ENCODE measurements around the gene CHRNA7.

Gene CHRNA7

DNA sequence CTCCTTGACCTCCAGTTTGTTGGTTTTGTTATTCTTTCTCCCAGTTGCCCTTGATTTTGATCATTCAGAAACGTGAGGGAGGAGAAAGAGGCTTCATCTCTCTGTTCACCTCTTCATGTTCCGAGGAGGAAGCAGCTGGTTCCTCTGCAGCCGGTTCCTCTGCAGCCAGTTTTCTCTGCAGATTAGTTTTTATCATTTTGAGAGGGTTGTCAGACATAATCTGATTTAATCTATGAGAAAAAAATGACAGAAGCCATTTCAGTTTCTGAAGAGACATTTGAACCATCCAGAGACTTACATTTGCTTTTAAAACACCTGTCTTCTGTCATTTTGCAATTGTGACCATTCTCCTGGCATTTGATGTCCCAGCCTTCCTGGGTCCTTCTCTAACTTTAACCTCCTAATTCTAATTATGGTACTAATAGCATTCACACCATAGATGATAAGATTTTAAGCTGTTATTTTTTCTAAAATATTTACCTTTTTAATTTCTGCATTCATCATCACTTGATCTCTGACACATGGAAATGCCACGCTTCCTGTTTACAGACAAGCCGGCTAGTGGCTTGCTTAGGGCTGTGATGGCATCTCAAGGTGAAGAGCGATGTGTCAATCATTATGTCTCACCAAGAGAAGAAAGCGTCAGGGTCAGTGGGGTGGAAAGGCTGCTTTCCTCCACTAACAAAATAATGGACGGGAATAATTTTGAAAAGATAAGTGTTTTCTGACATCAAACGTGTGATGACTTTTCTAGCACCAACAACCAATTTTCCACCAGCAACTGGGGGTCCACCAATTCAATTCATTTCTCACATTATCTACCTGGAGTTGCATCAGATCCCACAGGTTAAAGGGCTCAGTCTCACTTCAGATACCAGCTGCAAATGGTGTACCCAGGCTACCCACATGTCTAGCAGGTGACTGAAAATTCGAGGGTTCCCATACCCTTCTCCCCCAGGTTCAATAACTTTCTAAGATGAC is 76.4 kb downstream of the CHRNA7 start:
- no peak overlapping the region for H3K4me2 ChIP-seq (ENCODE audit: low read length)
- H3K9ac ChIP-seq (ENCODE audit: low read depth, low read length), result no peak overlapping the region
- H3K9me3 ChIP-seq (replicated peaks; ENCODE audit: low read length), result no peaks in the 10 kb centered on the region
- no peaks in the 10 kb centered on the region for H3K27me3 ChIP-seq (ENCODE audit: control insufficient read depth, insufficient read depth, low read length)
- H3K4me3 ChIP-seq (ENCODE audit: low read length), result no peak overlapping the region
- H3K4me1 ChIP-seq (ENCODE audit: control insufficient read depth, insufficient read depth, low read length), result no peaks in the 10 kb centered on the region
- no peaks in the 10 kb centered on the region for H3K36me3 ChIP-seq (ENCODE audit: insufficient read depth, low read length)

DNA sequence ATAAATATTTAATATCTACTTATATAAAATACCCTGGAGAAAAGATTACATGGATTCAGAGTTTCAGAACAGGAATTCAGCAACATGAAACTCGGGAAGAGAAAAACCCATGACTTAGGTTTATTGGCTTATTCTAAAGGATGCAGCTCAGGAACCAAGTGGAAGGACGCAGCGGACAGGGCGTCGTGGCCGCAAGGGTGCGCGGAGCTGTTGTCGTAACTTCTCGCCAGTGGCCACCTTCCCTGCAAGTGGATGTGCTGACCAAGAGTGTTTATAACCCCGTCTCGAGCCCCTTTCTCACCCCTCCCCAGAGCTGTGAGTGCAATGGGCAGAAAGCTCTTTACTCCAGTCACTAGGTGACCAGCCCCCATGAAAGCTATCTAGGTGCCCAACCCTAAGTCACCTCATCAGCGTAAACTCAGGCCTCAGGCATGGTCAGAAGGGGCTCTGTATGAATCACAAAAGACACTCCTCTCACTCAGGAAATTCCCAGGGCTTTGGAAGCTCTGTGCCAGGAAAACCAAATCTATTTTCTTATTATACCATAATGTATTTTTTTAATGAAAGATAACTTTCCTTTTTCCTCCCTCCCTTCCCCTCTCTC is 77.3 kb downstream of the CHRNA7 start:
- no peak overlapping the region for H3K9ac ChIP-seq (ENCODE audit: low read depth, low read length)
- no peaks in the 10 kb centered on the region for H3K27me3 ChIP-seq (ENCODE audit: control insufficient read depth, insufficient read depth, low read length)
- H3K4me3 ChIP-seq (ENCODE audit: low read length), result no peak overlapping the region
- no peaks in the 10 kb centered on the region for H3K9me3 ChIP-seq (replicated peaks; ENCODE audit: low read length)
- no peak overlapping the region for H3K4me2 ChIP-seq (ENCODE audit: low read length)
- no peaks in the 10 kb centered on the region for H3K4me1 ChIP-seq (ENCODE audit: control insufficient read depth, insufficient read depth, low read length)
- H3K36me3 ChIP-seq (ENCODE audit: insufficient read depth, low read length), result no peaks in the 10 kb centered on the region

DNA sequence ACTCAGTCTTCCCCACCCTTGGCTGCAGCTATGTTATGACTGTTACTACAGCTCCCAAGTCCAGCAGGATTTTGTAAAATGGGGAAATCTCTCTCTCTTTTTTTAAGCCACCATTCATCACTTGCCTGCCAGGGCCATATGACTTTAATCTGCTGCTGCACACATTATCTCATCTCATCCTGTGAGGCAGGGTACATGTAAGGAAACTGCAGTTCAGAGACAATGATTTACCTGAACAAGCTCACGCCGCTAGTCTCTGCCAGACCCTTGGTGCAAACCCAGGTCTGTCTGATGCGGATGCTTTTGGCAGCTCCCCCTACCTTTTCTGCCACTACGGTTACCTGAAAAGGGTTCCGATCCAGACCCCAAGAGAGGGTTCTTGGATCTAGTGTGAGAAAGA is 78.3 kb downstream of the CHRNA7 start:
- no peaks in the 10 kb centered on the region for H3K27me3 ChIP-seq (ENCODE audit: control insufficient read depth, insufficient read depth, low read length)
- H3K4me2 ChIP-seq (ENCODE audit: low read length), result no peak overlapping the region
- H3K9me3 ChIP-seq (replicated peaks; ENCODE audit: low read length), result no peaks in the 10 kb centered on the region
- no peaks in the 10 kb centered on the region for H3K36me3 ChIP-seq (ENCODE audit: insufficient read depth, low read length)
- H3K9ac ChIP-seq (ENCODE audit: low read depth, low read length), result no peak overlapping the region
- no peak overlapping the region for H3K4me3 ChIP-seq (ENCODE audit: low read length)
- no peaks in the 10 kb centered on the region for H3K4me1 ChIP-seq (ENCODE audit: control insufficient read depth, insufficient read depth, low read length)

DNA sequence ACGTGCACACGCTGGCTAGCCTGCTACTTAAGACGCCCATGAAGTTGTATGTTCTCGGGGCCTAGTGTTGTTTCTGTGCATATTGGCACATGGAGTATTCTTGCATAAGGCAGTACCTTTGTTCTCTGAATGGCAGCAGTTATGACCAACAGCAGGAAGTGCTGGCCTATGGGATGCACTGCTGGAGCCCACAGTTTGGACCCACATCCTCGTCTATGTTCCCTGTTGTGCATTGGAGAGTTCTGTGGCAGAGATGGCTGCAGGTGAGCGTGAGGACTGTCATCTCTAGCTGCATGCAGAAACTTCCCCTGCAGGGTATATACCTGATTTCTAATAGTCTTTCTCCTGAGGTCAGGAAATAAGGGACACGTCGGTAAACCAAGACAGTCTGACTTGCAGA is 81.8 kb downstream of the CHRNA7 start:
- Histone ChIP-seq H3K9ac (ENCODE audit: low read depth, low read length) (no peak overlapping the region), H3K9me3 (replicated peaks; ENCODE audit: low read length) (peaks cover 6% of the 10 kb centered on the region), H3K4me3 (ENCODE audit: low read length) (no peak overlapping the region), H3K36me3 (ENCODE audit: insufficient read depth, low read length) (no peaks in the 10 kb centered on the region), H3K27me3 (ENCODE audit: control insufficient read depth, insufficient read depth, low read length) (no peaks in the 10 kb centered on the region), H3K4me2 (ENCODE audit: low read length) (no peak overlapping the region), H3K4me1 (ENCODE audit: control insufficient read depth, insufficient read depth, low read length) (no peaks in the 10 kb centered on the region)

DNA sequence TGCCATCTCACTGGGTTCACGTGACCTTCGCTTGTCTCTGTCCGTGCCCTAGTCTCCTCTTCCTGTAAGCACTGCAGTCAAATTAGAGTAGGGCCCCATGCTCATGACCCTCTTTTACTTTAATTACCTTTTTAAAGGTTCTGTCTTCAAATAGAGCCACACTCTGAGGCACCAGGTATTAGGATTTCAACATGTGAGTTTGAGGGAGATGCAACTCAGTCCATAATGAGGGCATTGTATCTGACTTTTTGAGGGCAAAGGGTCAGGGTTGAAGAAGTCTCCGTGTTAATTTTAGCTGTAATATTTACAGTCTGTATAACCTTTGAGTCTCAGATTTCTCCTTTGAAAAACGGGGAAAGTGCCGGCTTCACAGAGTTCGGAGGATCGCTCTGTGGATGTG is 82.9 kb downstream of the CHRNA7 start:
- H3K4me3 ChIP-seq (ENCODE audit: low read length), result no peak overlapping the region
- no peaks in the 10 kb centered on the region for H3K4me1 ChIP-seq (ENCODE audit: control insufficient read depth, insufficient read depth, low read length)
- no peaks in the 10 kb centered on the region for H3K27me3 ChIP-seq (ENCODE audit: control insufficient read depth, insufficient read depth, low read length)
- no peak overlapping the region for H3K4me2 ChIP-seq (ENCODE audit: low read length)
- H3K36me3 ChIP-seq (ENCODE audit: insufficient read depth, low read length), result no peaks in the 10 kb centered on the region
- H3K9me3 ChIP-seq (replicated peaks; ENCODE audit: low read length), result peaks cover 6% of the 10 kb centered on the region
- H3K9ac ChIP-seq (ENCODE audit: low read depth, low read length), result no peak overlapping the region

DNA sequence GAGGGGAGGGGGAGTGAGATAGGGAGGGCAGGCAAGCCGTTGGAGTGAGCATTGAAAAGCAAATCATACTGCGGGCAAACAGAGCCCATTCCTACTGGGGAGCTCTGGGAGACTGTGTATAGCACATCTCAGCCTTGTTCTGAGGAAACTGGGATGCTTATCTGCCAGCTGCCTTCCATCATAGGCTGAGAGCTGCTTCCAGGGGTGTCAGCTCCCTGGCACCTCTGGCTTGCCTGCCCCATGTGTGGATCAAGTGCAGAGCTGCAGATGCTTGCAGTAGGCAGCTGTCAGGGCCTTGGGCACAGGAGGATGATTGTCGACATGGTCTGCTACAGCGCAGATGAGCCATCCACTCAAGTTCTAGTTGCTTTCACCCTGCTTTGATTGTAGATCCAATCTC is 86.8 kb downstream of the CHRNA7 start:
- H3K27me3 ChIP-seq (ENCODE audit: control insufficient read depth, insufficient read depth, low read length), result no peaks in the 10 kb centered on the region
- peaks cover 6% of the 10 kb centered on the region for H3K9me3 ChIP-seq (replicated peaks; ENCODE audit: low read length)
- no peak overlapping the region for H3K4me3 ChIP-seq (ENCODE audit: low read length)
- no peak overlapping the region for H3K9ac ChIP-seq (ENCODE audit: low read depth, low read length)
- H3K36me3 ChIP-seq (ENCODE audit: insufficient read depth, low read length), result no peaks in the 10 kb centered on the region
- H3K4me2 ChIP-seq (ENCODE audit: low read length), result no peak overlapping the region
- no peaks in the 10 kb centered on the region for H3K4me1 ChIP-seq (ENCODE audit: control insufficient read depth, insufficient read depth, low read length)

DNA sequence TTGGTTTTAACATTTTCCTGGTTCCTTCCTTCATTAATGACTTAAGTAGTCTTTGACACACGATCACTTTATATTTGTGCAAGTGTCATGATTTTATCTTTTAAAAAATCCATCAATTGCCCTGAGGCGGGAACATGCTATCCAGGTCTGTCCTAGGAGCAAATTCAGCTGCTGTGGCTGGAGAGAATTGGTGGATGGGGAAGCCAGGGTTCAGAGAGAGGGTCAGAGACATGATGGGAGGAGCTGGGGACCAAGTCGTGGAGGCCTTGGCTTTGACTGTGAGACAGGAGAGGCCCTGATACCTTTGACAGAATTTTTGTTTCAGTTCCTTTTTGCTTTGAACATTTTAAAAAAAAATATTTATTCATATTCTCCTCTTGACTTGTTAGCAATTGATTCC is 89.0 kb downstream of the CHRNA7 start:
- Histone ChIP-seq H3K27me3 (ENCODE audit: control insufficient read depth, insufficient read depth, low read length) (no peaks in the 10 kb centered on the region), H3K4me3 (ENCODE audit: low read length) (no peak overlapping the region), H3K36me3 (ENCODE audit: insufficient read depth, low read length) (no peaks in the 10 kb centered on the region), H3K4me1 (ENCODE audit: control insufficient read depth, insufficient read depth, low read length) (no peaks in the 10 kb centered on the region), H3K4me2 (ENCODE audit: low read length) (no peak overlapping the region), H3K9ac (ENCODE audit: low read depth, low read length) (no peak overlapping the region), H3K9me3 (replicated peaks; ENCODE audit: low read length) (peaks cover 6% of the 10 kb centered on the region)

DNA sequence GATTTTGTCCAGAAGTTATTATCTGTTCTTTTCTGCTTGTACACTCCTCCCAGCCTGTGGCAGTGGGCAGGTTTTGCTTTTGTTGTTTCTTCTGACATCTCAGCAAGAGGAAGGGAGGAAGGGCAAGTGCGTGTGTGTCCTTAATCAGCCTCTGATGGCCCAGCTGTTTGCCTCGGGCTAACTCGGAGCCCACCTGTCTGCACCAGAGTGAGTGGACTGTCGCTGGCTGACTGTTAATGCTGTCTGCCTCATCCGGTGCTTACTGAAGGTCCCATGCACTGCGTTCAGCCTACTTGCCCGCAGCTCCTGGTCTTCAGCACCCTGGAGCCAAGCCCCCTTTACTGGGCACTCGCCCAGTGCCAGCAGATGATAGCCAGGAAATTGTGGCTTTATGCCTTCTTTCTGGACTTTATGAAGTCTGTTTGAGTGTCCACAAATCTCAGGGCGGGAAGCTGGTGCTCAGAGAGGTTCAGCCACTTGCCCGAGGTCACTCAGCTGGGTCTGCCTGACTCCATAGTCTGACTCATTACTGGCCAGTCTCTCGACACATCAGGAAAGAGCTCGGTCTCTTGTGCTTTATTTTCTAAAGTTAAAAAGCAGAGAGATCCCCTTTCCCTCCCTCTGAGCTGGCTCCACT is 89.5 kb downstream of the CHRNA7 start:
- H3K36me3 ChIP-seq (ENCODE audit: insufficient read depth, low read length), result no peaks in the 10 kb centered on the region
- H3K4me3 ChIP-seq (ENCODE audit: low read length), result no peak overlapping the region
- no peak overlapping the region for H3K9ac ChIP-seq (ENCODE audit: low read depth, low read length)
- no peak overlapping the region for H3K4me2 ChIP-seq (ENCODE audit: low read length)
- H3K27me3 ChIP-seq (ENCODE audit: control insufficient read depth, insufficient read depth, low read length), result no peaks in the 10 kb centered on the region
- no peaks in the 10 kb centered on the region for H3K4me1 ChIP-seq (ENCODE audit: control insufficient read depth, insufficient read depth, low read length)
- H3K9me3 ChIP-seq (replicated peaks; ENCODE audit: low read length), result peaks cover 5% of the 10 kb centered on the region

DNA sequence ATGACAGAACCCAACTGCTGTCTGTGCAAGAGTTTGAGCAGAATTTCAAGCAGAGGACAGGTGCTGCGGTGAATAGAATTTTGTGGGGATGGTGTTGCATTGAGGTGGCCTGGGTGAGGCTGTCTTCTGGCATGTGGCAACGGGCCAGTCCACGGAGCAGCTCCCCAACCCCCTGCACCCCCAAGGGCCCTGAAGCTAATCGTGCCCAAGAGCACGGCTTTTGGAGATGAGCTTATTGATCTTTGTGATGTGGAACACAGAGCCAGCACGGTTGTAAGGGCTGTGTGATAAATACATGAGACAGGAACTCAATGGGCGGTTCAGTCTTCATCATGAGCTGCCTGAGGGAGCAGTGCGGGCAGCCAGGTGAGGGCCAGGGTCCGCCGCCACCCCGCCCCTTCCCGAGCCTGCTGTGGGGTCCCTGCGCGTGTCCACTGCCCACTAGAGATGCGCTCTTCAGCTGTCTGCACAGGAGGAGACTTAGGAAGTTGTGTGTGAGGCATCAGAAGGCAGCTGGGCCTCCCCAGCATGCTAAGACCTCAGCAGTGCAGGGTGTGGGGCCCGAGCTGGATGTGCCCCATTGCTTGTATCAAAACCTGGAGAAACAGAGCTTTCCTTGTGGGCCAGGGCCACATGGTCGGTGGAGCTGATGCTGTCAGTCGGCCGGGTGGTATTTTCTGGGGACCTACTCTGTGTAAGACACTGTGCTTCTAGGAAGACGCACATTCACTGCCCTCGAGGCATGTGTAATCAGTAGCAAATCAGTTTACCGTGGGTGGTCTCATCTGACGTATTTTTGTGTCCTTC is 90.5 kb downstream of the CHRNA7 start:
- Histone ChIP-seq H3K9me3 (replicated peaks; ENCODE audit: low read length) (no peaks in the 10 kb centered on the region), H3K27me3 (ENCODE audit: control insufficient read depth, insufficient read depth, low read length) (no peaks in the 10 kb centered on the region), H3K4me3 (ENCODE audit: low read length) (no peak overlapping the region), H3K9ac (ENCODE audit: low read depth, low read length) (no peak overlapping the region), H3K4me2 (ENCODE audit: low read length) (no peak overlapping the region), H3K4me1 (ENCODE audit: control insufficient read depth, insufficient read depth, low read length) (no peaks in the 10 kb centered on the region), H3K36me3 (ENCODE audit: insufficient read depth, low read length) (no peaks in the 10 kb centered on the region)

DNA sequence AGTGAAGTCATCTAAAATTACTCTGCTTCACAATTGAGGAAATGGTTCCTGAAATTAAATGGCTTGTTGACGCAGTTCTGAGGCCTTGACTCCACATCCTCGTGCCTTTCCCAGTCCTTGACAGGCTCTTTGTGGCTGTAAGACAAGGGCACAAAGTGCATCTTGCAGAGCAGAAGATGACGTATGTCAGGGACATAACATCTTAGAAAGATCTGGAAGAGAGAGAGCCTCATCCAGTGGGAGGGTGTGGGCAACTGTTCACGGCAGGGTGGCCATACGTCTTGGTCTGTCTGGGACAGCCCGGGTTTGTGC is 91.0 kb downstream of the CHRNA7 start:
- no peaks in the 10 kb centered on the region for H3K27me3 ChIP-seq (ENCODE audit: control insufficient read depth, insufficient read depth, low read length)
- H3K4me3 ChIP-seq (ENCODE audit: low read length), result no peak overlapping the region
- H3K9me3 ChIP-seq (replicated peaks; ENCODE audit: low read length), result no peaks in the 10 kb centered on the region
- no peak overlapping the region for H3K9ac ChIP-seq (ENCODE audit: low read depth, low read length)
- H3K36me3 ChIP-seq (ENCODE audit: insufficient read depth, low read length), result no peaks in the 10 kb centered on the region
- H3K4me2 ChIP-seq (ENCODE audit: low read length), result no peak overlapping the region
- no peaks in the 10 kb centered on the region for H3K4me1 ChIP-seq (ENCODE audit: control insufficient read depth, insufficient read depth, low read length)

DNA sequence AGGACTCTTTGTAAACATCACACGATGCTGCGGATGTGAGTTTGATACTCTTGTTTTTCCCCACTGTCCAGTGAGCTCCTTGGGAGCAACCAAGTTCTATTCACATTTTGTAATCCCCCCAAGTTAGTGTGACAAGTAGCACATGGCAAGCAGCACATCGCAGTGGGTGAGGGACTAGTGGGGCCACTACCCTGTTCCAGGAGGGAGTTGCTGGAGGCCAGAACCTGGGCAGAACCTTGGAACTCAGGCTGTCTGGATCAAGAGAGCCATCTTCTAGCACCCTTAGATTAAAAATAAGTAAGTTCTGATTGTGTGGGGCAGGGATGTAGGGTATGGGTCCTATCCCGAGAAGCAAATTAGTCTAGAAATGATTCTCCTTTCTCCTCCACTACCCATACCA is 91.7 kb downstream of the CHRNA7 start:
- H3K4me3 ChIP-seq (ENCODE audit: low read length), result no peak overlapping the region
- H3K27me3 ChIP-seq (ENCODE audit: control insufficient read depth, insufficient read depth, low read length), result no peaks in the 10 kb centered on the region
- H3K4me1 ChIP-seq (ENCODE audit: control insufficient read depth, insufficient read depth, low read length), result no peaks in the 10 kb centered on the region
- H3K9ac ChIP-seq (ENCODE audit: low read depth, low read length), result no peak overlapping the region
- no peaks in the 10 kb centered on the region for H3K36me3 ChIP-seq (ENCODE audit: insufficient read depth, low read length)
- H3K9me3 ChIP-seq (replicated peaks; ENCODE audit: low read length), result no peaks in the 10 kb centered on the region
- no peak overlapping the region for H3K4me2 ChIP-seq (ENCODE audit: low read length)

All from skeletal muscle satellite cell (primary cell).